GM18907 (cell line): ENCODE measurements around the gene SCAND1.
A peak's percentile ranks its signal among the peaks of the same experiment; 100 is the strongest.
"Not testable (repeated sequence)": the region's sequence is repeated elsewhere in the genome, so short reads cannot be mapped to it uniquely, and the experiment has no call there.

Source experiments
- ATAC-seq: cut with Tn5 transposase; IDR thresholded peaks from one replicate; pipeline ENCODE4 v1.9.1; 2021; ENCODE audit warnings: mild to moderate bottlenecking, moderate library complexity; ENCODE audit not compliant: unreplicated experiment

The SCAND1 gene

DNA sequence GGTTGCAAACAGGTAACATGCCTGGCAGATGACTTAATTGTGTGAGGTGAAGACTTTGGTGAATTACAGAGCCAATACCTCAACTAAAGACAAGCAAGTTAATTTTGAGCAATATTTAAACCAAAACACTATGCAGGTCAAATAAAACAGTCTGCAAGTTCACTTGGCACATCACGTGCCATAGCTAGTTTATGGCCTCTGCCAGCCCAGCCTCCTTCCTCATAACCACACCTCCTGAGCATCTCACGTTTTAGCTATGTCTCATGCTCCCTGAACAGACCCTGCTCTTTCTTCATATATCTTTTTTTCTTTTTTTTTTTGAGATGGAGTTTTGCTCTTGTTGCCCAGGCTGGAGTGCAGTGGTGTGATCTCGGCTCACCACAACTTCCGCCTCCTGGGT lies 9.6 kb upstream of the SCAND1 start:
- no peak for ATAC-seq

DNA sequence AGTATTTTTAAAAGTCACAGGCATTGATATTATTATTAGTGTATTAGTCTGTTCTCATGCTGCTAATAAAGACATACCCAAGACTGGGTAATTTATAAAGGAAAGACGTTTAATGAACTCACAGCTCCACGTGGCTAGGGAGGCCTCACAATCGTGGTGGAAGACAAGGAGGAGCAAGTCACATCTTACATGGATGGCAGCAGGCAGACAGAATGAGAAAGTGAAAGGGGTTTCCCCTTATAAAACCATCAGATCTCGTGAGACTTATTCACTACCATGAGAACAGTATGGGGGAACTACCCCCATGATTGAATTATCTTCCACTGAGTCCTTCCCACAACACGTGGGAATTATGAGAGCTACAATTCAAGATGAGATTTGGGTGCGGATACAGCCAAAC lies 5.0 kb upstream of the SCAND1 start:
- ATAC-seq: not testable (repeated sequence)

DNA sequence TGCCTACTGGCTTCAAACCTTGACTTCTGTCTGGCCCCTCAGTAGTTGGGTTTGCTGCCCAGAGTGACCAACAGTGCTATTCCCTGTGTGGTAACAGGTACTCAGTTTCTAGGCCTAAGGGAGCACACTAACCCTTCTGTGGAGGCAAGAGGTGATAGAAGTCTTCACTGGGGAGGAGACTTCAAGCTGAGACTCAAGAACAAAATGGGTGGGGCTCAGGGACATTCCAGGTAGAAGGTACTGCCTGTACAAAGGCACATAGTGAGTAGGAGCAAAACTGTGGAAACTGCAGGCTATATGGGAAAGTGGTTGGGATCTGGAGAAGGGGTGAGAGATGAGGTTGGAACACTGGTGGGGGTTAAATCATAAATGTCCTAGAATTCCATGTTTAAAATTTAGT lies 2.3 kb upstream of the SCAND1 start:
- no peak for ATAC-seq

DNA sequence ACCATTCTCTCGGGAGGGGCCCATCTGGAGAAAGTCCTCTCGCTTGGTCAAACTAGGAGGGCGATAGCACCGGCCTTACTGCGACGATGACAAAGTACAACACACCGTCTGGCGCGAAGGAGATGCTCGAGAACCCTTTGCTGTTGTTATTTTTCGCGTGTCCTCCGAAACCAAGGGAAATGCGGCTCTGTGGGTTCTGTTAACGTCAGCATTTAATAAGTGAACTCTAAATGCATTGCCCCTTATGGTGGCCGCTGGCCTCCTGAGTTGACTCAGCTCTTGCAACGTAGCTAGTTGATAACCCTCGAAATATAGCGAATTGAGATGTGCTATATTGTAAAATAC lies 577 bp upstream of the SCAND1 start:
- ATAC-seq: peak; percentile 2

DNA sequence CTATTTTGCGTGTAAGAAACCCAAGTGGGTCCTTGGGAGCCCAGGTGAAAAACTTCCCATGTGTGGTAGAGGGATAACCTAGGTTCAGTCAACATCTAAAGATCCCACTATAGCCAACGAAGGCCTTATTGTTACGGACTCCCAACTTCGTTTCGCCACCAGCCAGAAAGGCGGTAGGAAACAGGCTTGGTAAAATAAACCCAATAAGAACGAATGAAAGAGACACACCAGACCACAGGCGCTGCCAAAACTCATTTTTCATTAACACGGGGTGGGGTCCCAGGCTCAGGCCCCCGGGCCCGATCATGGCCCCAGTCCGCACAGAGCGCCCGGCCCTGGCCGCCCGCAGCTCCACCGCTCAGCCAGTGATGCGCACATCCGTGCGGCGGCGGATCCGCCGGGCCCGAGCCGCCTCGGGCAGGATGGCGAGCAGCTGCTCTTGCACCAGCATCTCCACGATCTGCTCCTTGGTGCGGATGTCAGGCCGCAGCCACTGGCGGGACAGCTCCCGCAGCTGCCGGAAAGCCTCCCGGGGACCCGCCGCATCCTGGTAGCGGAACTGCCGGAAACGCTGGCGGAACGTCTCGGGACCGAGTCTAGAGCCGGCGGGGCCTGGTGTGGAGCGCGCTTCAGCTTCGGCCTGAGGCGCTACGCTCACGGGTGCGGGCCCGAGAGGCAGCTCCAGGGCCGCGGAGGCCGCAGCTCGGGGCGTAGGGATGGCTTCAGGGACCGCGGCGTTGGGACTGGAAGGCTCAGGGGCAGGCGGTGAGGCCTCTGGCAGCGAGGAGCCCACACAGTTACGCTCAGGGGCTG lies 709 bp downstream of the SCAND1 start:
- peak; percentile 34 for ATAC-seq

DNA sequence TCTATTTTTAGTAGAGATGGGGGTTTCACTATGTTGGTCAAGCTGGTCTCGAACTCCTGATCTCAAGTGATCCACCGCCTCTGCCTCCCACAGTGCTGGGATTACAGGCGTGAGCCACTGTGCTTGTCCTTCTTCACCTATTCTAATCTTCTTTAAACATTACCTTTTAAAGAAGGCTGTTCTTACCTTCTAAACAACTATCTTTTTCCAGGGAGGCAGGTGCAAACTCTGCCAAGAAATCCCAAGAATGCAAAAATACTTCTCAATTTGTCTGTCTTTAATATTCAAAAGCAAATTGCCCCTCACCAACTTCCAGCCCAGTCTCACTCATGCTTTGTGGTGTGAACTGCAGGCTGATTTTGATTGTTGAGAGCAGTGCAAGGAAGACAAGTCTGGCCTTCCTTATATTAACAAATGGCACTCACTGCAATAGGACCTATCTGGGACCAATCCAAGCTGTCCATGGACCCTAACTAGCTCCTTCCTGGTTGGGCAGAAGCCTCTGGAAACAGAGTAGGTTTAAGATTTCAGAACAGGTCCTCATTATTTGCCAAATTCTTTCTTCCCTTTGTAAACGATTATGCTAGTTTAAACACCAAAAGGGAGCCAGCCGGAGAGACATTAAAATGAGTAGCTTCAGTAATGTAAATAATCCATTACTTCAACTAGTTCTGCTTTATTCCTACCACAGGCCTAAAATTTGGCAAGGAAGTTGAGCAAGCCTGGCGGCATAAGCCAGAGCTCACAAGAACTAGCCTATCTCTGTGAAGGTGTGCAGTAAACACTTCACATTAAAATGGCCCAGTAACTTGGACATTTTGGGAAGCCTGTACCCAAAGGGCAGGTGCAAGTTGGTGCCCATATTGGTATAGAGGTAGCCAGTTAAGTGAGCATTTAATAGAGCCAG lies 1.6 kb downstream of the SCAND1 start:
- no peak for ATAC-seq

DNA sequence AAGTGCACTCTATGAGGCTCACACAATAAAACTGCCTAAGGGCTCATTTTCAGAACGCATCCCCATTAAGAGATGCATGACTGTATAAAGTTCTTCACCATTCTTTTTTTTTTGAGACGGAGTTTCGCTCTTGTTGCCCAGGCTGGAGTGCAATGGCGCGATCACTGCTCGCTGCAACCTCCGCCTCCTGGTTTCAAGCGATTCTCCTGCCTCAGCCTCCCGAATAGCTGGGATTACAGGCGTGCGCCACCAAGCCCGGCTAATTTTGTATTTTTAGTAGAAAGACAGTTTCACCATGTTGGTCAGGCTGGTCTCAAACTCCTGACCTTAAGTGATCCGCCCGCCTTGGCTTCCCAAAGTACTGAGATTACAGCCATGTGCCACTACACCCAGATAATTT lies 2.2 kb downstream of the SCAND1 start:
- ATAC-seq: not testable (repeated sequence)

DNA sequence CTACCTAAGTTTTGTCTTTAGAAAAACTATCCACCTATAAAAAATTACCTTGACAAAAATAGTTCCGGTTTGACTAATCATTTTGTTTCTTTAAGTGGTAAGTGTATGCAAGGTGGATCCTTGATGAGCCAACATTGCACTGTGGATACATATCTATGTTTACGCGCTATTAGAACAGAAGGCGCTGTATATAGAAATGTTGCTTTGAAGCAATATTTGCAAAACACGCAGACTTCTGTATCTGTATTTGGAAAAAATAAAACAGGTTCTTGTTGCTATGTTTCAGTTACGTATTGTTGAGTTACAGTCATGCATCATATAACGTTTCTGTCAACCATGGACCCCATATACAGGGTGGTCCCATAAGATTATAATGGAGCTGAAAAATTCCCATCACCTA lies 4.2 kb downstream of the SCAND1 start:
- ATAC-seq: no peak

DNA sequence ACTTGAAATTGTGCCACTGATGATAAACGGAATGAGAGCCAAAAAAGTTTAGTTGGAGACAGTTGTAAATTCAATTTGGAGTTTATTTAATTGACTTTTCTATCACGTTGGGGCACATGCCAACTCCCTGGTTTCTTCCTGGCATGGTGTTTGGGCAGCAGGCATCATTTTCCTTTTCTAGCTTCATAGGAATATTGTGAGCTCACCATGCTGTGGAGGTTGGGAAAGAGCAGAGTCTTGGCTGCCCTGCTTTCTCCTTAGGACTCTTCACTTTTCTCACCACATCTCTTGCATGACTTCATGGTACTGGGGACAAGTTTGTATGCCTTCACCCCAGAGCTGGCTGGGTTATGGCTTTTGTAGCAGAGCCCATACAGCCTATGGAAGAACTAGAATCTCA lies 6.4 kb downstream of the SCAND1 start:
- ATAC-seq: no peak

DNA sequence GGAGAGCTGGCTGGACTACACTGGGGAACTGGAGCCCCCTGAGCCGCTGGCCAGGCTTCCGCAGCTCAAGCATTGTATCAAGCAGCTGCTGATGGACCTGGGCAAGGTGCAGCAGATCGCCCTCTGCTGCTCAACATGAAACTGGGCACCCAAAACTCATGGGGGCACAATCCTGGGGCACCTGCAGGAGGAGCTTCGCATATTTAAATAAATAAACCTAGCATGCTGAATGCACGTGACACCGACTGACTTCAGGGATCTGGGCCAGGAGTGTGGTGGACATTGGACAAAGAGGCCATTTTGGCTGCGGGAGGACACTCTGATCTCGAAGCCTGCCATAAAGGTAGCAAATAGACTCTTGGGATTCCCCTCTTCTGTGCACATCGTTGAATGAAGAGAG lies 6.8 kb downstream of the SCAND1 start:
- ATAC-seq: no peak

DNA sequence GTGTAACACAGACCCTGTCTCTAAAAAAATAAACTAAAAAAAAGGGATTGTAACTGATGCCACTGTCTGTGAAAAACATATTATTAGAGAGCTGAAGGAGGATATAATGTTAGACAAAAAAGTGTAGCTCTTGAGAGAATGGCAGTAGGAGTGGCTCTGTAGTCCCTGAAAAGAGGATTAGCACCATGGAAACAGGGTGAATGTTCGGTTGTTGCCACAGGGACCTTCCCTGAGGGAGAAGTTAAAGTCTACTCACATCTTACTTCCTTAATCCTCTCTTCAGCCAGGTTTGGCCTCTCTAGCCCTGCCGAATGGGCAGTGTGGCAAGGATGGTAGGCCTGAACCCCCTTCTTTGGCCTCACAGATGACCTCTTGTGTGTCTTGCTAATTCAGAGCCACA lies 12.1 kb downstream of the SCAND1 start:
- no peak for ATAC-seq

DNA sequence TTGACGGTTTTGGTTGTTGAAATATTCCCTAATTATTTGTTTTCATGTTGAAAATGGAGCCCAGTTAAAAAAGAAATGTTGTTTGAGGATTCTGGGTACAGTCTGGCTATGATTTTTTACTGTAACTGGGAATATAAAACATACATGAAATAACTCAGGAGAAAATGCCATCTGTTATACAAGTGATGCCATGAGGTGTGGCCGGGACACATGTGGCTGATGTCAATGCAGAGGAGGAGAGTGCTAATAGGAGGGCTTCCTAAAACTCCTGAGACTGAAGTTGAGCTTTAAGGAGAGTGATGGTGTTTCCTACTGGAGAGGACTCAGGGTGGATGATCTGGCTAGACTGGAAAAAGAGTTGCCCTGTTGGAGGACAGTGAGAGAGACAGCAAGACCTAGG lies 12.7 kb downstream of the SCAND1 start:
- ATAC-seq: no peak

DNA sequence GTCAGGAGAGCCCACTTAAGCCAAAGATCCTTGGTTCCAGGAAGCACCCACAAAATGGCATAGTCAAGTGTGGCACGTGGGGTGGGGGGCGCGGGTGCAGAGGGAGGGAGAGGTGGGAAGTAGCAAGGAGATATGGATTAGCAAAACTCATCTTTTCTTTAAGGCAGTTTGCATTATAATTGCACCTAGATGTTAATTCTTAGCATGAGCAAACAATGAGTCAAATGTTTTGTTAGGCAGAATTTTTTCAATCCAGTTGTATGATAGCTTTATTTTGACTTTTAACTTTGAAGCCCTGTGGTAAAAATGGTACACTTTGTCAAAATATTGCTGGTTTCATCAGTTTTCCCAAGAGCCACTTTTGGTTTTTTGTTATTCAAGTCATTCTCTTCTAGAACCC lies 15.0 kb downstream of the SCAND1 start:
- no peak for ATAC-seq

DNA sequence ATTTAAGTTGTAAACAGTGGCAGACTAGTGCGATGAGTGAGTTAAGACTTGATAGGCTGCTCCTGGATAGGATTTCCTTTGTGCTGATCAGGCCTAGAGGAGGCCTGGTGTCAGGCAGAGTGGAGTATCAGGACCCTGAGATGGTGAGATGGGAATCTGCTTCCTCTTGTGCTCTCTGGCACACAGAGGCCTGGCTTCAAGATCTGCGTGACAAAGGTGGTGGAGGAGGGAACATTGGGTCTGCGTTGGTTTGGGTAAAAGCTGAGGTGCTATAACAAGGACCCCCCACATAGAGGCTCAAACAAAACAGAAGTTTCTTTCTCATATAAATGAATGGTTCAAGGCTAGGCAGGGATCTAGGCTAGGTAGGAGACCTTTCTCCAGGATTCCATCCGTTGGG lies 20.3 kb downstream of the SCAND1 start:
- no peak for ATAC-seq

DNA sequence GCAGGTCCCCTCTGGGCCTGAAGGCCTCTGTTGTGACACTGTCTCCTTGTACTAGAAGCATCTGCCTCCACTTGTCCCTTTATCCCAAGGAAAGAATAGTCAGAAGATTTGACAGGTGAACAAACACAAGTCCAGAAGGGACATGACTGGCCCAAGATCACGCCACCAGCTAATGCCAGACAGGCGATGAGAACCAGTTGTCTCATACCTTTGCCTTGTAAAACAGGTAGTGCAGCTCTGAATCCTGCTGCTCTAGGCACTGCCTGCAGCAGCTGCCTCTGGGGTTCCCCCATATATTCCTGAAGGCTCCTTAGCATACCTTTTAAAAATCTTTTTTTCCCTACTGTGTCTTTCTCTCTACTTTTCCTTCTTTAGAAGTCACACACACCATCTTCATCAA lies 25.0 kb downstream of the SCAND1 start:
- ATAC-seq: no peak

DNA sequence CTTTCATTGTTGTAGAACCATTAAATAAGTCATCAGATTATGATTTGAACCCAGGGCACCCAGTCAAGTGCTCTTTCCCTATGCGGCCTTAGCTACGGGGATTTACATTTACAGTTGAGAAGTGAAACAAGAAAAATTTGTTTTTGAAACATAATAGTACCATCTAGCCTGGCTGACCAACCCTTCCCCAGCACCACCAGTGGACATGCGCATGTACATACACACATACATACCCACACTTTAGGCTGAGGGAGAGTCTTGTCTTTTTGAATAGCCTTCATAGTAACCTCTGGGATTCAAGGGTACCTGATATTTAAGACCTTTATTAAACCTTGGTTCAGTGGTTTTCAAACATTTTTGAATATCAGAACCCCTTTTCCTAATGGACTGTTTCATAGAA lies 33.8 kb downstream of the SCAND1 start:
- no peak for ATAC-seq

DNA sequence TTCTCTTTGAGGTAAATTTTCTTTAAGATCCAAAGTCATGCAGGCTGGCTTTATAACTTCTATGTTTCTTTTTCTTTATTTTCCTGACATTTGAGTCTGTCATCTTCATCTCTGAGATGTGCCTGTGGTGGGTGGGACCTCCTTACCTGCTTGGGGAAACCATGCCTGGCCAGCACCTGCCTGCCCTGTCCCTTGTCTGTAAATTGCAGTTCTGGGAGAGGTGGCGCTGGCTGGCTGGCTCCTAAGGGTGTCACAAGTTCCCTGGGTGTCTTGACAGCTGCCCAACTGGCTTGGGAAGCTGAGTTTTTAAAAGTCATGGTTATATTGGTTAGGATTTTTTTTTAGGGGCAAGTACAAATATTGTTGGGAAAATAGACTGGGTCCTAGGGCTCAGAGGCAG lies 36.3 kb downstream of the SCAND1 start:
- ATAC-seq: no peak

DNA sequence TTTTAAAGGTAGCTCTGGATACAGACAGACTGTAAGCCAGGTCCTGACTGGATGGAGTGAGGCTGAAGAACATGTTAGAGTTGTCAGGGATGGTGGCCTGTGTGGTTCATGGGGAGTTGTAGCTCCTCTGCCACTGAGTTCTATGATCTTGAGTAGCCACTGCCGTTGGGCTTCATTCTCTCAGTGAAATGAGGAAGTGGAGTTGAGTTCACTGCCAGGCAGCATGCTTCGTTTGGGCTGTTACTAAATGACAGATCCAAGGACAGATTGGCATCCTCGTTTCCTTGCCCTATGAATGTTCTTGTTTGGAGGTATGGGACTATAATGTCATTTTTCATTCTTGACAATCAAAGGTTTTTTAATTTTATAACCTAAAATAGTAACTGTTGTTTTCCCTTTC lies 37.2 kb downstream of the SCAND1 start:
- no peak for ATAC-seq

DNA sequence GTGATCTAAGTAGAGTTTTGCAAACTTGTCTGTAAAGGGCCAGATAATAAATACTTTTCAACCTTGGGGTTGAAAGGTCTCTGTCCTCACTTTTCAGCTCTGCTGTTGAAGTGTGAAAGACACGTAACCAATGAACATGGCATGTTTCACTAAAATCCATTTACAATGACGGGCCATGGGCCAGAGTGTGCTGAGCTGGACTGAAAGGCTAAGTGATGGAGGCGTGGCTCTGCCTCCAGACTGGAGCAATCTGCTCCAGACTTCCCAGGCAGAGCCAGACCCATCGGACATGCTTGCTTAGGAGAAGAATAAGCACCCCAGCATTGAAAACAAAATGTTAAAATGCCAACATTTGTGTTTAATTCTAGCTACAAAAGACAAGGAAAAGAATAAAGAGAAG lies 41.4 kb downstream of the SCAND1 start:
- ATAC-seq: no peak

DNA sequence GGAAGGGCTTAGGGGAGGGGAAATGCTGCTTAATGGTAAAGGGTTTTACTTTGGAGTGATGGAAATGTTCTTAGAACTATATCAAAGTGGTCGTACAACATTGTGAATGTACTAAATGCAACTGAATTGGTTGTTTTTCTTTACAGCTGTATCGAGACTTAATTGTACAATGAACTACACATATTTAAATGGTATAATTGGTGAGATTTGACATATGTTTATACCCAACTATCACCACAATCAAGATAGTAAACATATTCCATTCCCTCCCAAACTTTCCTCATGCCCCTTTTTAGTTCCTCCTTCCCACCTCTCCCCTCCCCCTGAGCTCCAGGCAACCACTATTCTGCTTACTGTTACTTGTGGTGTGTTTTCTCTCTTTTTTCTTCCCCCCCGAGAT lies 44.0 kb downstream of the SCAND1 start:
- ATAC-seq: no peak

DNA sequence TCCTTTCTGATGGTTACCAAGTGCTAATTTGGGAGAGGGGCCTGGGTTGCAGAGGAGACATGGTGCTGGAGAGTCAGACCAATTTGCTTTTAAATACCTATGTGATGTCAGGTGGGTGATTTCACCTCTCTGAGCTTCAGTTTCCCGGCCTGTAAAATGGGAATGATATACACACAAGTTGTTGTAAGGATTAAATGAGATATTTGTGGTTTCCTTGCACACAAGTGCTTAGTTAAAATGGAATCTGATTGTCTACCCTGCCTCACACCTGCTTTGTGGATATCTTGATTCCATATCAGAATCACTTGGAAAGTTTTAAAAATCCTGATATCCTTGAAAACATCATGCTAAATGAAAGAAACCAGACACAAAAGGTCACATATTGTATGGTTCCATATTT lies 44.5 kb downstream of the SCAND1 start:
- no peak for ATAC-seq

DNA sequence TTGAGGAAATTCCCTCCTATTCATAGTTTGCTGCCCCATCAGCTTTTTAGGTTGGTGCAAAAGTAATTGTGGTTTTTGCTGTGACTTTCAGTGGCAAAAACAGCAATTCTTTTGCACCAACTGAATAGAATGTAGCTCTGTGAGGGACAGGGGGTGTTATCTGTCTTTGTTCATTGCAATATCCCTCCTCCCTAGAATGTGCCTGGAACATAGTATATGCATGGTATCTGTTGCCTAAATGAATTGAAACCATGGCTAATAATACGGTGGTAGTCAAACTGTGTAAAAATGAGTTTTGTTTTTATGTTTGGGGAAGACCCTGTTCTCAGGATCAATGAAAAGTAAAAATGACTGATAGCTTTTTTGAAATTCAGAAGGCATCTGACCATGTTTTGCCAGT lies 45.1 kb downstream of the SCAND1 start:
- no peak for ATAC-seq
